Neural progenitor cell (in vitro differentiated cells): ENCODE results near the gene PCGF6. TPM values are rescaled to one million over a fixed set of nuclear protein-coding genes. Genes with fewer than 3 reads are reported as not detected.
"Not testable (repeated sequence)": the region's sequence is repeated elsewhere in the genome, so short reads cannot be mapped to it uniquely, and the experiment has no call there.

Source experiments
- DNase-seq: peaks from one replicate; pipeline ENCODE4 v3.0.0-alpha.2; 2016; ENCODE audit warnings: low spot score
- H2AFZ ChIP-seq: fragments of 200-600 bp; sonication (generic); replicated peaks from 2 replicates; pipeline ENCODE4 v1.6.1; 2016; ENCODE audit warnings: antibody characterized with exemption
- H3F3A ChIP-seq: fragments of 200-600 bp; sonication (generic); 2 replicates; pipeline ENCODE4 v1.6.1; 2016; ENCODE audit warnings: antibody characterized with exemption, low read depth
- H3K27ac ChIP-seq: fragments of 200-600 bp; sonication (generic); 2 replicates; pipeline ENCODE4 v1.5.1; 2016; ENCODE audit warnings: mild to moderate bottlenecking
- H3K27me3 ChIP-seq: fragments of 200-600 bp; sonication (generic); 2 replicates; pipeline ENCODE4 v1.6.1; 2016; ENCODE audit warnings: mild to moderate bottlenecking, moderate library complexity
- H3K36me3 ChIP-seq: fragments of 200-600 bp; sonication (generic); 2 replicates; pipeline ENCODE4 v1.5.1; 2016
- H3K4me1 ChIP-seq: fragments of 200-600 bp; sonication (generic); 2 replicates; pipeline ENCODE4 v1.6.1; 2016; ENCODE audit warnings: mixed run types
- H3K4me2 ChIP-seq: fragments of 200-600 bp; sonication (generic); 2 replicates; pipeline ENCODE4 v1.6.1; 2016
- H3K4me3 ChIP-seq: fragments of 200-600 bp; sonication (generic); 2 replicates; pipeline ENCODE4 v1.5.1; 2016
- H3K79me2 ChIP-seq: fragments of 200-600 bp; sonication (generic); 2 replicates; pipeline ENCODE4 v1.6.1; 2016; ENCODE audit warnings: low read depth
- H3K9ac ChIP-seq: fragments of 200-600 bp; sonication (generic); 2 replicates; pipeline ENCODE4 v1.6.1; 2016
- H3K9me3 ChIP-seq: fragments of 200-600 bp; sonication (generic); 2 replicates; pipeline ENCODE4 v1.5.1; 2016; ENCODE audit warnings: low read depth
- H4K20me1 ChIP-seq: fragments of 200-600 bp; sonication (generic); 2 replicates; pipeline ENCODE4 v1.6.1; 2016; ENCODE audit warnings: low read depth
- H3K27ac Mint-ChIP-seq: 3 replicates; pipeline ENCODE4 v1.8.0; 2021; ENCODE audit warnings: mixed read lengths
- H3K27me3 Mint-ChIP-seq: 2 replicates; pipeline ENCODE4 v1.8.0; 2022; ENCODE audit warnings: low read depth, mild to moderate bottlenecking, inconsistent platforms, moderate library complexity, mixed read lengths; ENCODE audit not compliant: insufficient read depth
- H3K36me3 Mint-ChIP-seq: 3 replicates; pipeline ENCODE4 v1.8.0; 2021; ENCODE audit warnings: mixed read lengths
- H3K4me1 Mint-ChIP-seq: 3 replicates; pipeline ENCODE4 v1.8.0; 2021; ENCODE audit warnings: mixed read lengths
- H3K4me3 Mint-ChIP-seq: 3 replicates; pipeline ENCODE4 v1.8.0; 2021; ENCODE audit warnings: mild to moderate bottlenecking, moderate library complexity, mixed read lengths
- H3K9me3 Mint-ChIP-seq: 3 replicates; pipeline ENCODE4 v1.8.0; 2020; ENCODE audit warnings: mixed read lengths
- EZH2 ChIP-seq: fragments of 200-600 bp; sonication (generic); IDR thresholded peaks from 2 replicates; pipeline ENCODE4 v1.6.1; 2017; ENCODE audit warnings: antibody characterized with exemption, mild to moderate bottlenecking, moderate library complexity
- EZH2phosphoT487 ChIP-seq: fragments of 200-600 bp; sonication (generic); IDR thresholded peaks from 2 replicates; pipeline ENCODE4 v1.6.1; 2017; ENCODE audit warnings: antibody characterized with exemption
- total RNA-seq: library from RNA; depleted of rRNA; stranded (reverse); fragments of >200 nt; gene quantifications from 2 replicates; pipeline ENCODE4 v1.2.3, GENCODE V29; 2015; ENCODE audit warnings: low replicate concordance
- TF ChIP-seq, protein P1 (sequence below): fragments of 200-600 bp; sonication (generic); IDR thresholded peaks from 2 replicates; pipeline ENCODE4 v1.5.1; 2017; ENCODE audit warnings: antibody characterized with exemption, mild to moderate bottlenecking

Gene PCGF6
- total RNA-seq, 1 donor from 2014 or later: 28.8 TPM

DNA sequence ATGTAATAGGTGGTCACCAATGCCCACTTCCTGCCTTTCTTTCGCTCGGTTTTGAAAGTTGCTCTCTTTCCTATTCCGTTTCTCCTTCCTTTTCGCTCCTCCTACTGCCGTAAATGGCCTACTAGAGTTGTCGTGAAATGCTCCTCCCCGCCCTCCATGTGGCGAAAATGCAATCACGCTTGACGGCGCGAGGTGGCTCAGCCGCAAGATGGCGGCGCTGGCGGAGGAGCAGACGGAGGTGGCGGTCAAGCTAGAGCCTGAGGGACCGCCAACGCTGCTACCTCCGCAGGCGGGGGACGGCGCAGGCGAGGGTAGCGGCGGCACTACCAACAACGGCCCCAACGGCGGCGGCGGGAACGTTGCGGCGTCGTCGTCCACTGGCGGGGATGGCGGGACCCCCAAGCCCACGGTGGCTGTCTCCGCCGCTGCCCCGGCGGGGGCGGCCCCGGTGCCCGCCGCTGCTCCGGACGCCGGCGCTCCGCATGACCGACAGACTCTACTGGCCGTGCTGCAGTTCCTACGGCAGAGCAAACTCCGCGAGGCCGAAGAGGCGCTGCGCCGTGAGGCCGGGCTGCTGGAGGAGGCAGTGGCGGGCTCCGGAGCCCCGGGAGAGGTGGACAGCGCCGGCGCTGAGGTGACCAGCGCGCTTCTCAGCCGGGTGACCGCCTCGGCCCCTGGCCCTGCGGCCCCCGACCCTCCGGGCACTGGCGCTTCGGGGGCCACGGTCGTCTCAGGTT, 17.0 kb upstream of the PCGF6 start, which contains the start of gene TAF5:
TSS of gene TAF5 (plus strand) at position 195 of the 737 bp plus-strand sequence. CDS start at position 209, 14 bp downstream.
- Histone ChIP-seq H3K9ac (peak within 1 kb of the TSS; percentile 57), H3F3A (peaks cover 13% of the 10 kb centered on the region), H3K36me3 (no peaks in the 10 kb centered on the region), H3K79me2 (peaks cover 30% of the 10 kb centered on the region), H4K20me1 (peaks cover 13% of the 10 kb centered on the region), H3K9me3 (no peaks in the 10 kb centered on the region), H3K4me1 (no peaks in the 10 kb centered on the region), H2AFZ (peak within 1 kb of the TSS; percentile 71), H3K27ac (no peak within 1 kb of the TSS), H3K4me2 (peak within 1 kb of the TSS; percentile 88), H3K27me3 (no peaks in the 10 kb centered on the region), H3K4me3 (peak within 1 kb of the TSS; percentile 83)
- Mint-ChIP-seq H3K27ac (peak within 1 kb of the TSS; percentile 94), H3K36me3 (no peaks in the 10 kb centered on the region), H3K4me1 (peaks cover 14% of the 10 kb centered on the region), H3K9me3 (no peaks in the 10 kb centered on the region), H3K27me3 (peaks cover 4% of the 10 kb centered on the region), H3K4me3 (peak within 1 kb of the TSS; percentile 96)
- TF ChIP-seq EZH2phosphoT487 (no peak), EZH2 (no peak)
- TF ChIP-seq, protein P1, sequence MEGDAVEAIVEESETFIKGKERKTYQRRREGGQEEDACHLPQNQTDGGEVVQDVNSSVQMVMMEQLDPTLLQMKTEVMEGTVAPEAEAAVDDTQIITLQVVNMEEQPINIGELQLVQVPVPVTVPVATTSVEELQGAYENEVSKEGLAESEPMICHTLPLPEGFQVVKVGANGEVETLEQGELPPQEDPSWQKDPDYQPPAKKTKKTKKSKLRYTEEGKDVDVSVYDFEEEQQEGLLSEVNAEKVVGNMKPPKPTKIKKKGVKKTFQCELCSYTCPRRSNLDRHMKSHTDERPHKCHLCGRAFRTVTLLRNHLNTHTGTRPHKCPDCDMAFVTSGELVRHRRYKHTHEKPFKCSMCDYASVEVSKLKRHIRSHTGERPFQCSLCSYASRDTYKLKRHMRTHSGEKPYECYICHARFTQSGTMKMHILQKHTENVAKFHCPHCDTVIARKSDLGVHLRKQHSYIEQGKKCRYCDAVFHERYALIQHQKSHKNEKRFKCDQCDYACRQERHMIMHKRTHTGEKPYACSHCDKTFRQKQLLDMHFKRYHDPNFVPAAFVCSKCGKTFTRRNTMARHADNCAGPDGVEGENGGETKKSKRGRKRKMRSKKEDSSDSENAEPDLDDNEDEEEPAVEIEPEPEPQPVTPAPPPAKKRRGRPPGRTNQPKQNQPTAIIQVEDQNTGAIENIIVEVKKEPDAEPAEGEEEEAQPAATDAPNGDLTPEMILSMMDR: peak; percentile 9
- DNase-seq: peak; percentile 97

DNA sequence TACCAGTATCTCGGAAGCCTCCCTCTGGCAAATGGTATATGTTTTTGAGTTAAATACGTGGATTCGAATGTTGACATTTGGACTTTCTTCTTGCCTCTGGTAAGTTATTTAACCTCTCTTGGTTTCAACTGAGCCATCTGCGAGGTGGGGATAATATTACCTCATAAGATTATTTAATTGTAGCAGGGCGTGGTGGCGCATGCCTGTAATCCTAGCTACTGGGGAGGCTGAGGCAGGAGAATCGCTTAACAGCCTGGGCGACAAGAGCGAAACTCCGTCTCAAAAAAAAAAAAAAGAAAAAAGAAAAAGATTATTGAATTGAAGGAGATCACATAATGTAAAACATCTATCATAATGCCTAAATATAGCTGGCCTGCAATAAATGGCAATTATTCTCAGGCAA, 16.4 kb upstream of the PCGF6 start:
- no peaks in the 10 kb centered on the region for H3K9me3 Mint-ChIP-seq
- DNase-seq: no peak
- Histone ChIP-seq H3K27ac (no peak overlapping the region), H3K79me2 (peaks cover 30% of the 10 kb centered on the region), H3F3A (peaks cover 13% of the 10 kb centered on the region), H3K4me1 (no peaks in the 10 kb centered on the region), H2AFZ (peak overlapping the region; percentile 63), H4K20me1 (peaks cover 13% of the 10 kb centered on the region), H3K36me3 (no peaks in the 10 kb centered on the region), H3K27me3 (no peaks in the 10 kb centered on the region), H3K4me3 (peak overlapping the region; percentile 83), H3K4me2 (peak overlapping the region; percentile 88), H3K9ac (no peak overlapping the region), H3K9me3 (no peaks in the 10 kb centered on the region)
- no peaks in the 10 kb centered on the region for H3K36me3 Mint-ChIP-seq
- H3K27ac Mint-ChIP-seq: peak overlapping the region; percentile 94
- peaks cover 4% of the 10 kb centered on the region for H3K27me3 Mint-ChIP-seq
- TF ChIP-seq EZH2phosphoT487 (no peak), EZH2 (no peak)
- TF ChIP-seq, protein P1: no peak
- H3K4me3 Mint-ChIP-seq: peak overlapping the region; percentile 96
- H3K4me1 Mint-ChIP-seq: peaks cover 14% of the 10 kb centered on the region

DNA sequence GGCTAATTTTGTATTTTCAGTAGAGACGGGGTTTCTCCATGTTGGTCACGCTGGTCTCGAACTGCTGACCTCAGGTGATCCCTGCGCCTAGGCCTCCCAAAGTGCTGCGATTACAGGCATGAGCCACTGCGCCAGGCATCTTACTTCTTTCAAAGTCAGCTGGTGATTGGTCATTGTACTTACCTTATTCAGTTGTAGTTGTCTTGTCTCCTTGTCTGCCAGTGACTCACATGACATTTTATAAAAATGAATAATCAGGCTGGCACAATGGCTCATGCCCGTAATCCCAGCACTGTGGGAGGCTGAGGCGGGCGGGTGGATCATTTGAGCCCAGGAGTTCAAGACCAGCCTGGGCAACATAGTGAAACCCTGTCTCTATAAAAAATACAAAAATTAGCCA, 9.9 kb upstream of the PCGF6 start:
- DNase-seq, H3K4me3 Mint-ChIP-seq, H3K4me1 ChIP-seq, H3K9me3 ChIP-seq, H3K27ac ChIP-seq, H3K4me2 ChIP-seq, H2AFZ ChIP-seq, H3K9ac ChIP-seq, H3K36me3 ChIP-seq, H3K27ac Mint-ChIP-seq, H3K79me2 ChIP-seq, H3K36me3 Mint-ChIP-seq, H3K9me3 Mint-ChIP-seq, H3K27me3 Mint-ChIP-seq, H4K20me1 ChIP-seq, H3K4me1 Mint-ChIP-seq, H3F3A ChIP-seq, H3K4me3 ChIP-seq, H3K27me3 ChIP-seq: not testable (repeated sequence)

DNA sequence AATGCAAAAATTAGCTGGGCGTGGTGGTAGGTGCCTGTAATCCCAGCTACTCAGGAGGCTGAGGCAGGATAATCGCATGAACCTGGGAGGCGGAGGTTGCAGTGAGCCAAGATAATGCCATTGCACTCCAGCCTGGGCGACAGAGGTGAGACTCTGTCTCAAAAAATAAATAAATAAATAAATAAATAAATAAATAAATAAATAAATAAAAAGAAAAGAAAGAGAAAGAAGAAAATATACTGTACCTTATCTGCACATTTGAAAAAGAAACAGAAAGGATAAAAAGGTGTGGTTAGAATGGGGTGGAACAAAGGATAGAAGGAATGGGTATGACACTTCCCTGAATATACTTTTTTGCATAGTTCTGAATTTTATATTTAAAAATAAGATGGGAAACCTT, 8.6 kb upstream of the PCGF6 start:
- not testable (repeated sequence) for H3K4me1 ChIP-seq, H3K4me3 Mint-ChIP-seq, H3K4me1 Mint-ChIP-seq, H3F3A ChIP-seq, H3K79me2 ChIP-seq, H3K4me3 ChIP-seq, H3K27me3 ChIP-seq, H2AFZ ChIP-seq, DNase-seq, H3K9me3 ChIP-seq, H3K4me2 ChIP-seq, H3K27me3 Mint-ChIP-seq, H3K27ac ChIP-seq, H3K36me3 Mint-ChIP-seq, H4K20me1 ChIP-seq, H3K9ac ChIP-seq, H3K9me3 Mint-ChIP-seq, H3K27ac Mint-ChIP-seq, H3K36me3 ChIP-seq
